Aorta (tissue), 5 donors: ENCODE measurements around the gene ZCCHC9. TPM values are rescaled to one million over a fixed set of nuclear protein-coding genes. Genes with fewer than 3 reads are reported as not detected.
"Not testable (repeated sequence)": the region's sequence is repeated elsewhere in the genome, so short reads cannot be mapped to it uniquely, and the experiment has no call there.

ENCODE experiments used
- ATAC-seq: fragments of 200-7000 bp; cut with Tn5 transposase; one replicate; pipeline ENCODE4 v1.9.1; 2022; ENCODE audit warnings: moderate library complexity; ENCODE audit not compliant: low FRiP score
- DNase-seq, 2 donors: peaks; one replicate each; pipeline ENCODE4 v3.0.0-alpha.2; 2020
- H3K27ac ChIP-seq, 2 donors: one replicate each; pipeline ENCODE4 v1.5.1; 2013; ENCODE audit warnings: low read length in 2 of 2, mild to moderate bottlenecking in 2 of 2, moderate library complexity in 2 of 2, control low read depth in 1 of 2, inconsistent platforms in 1 of 2, low read depth in 1 of 2
- H3K27me3 ChIP-seq, 2 donors: one replicate each; pipeline ENCODE4 v1.6.1; 2013; ENCODE audit warnings: control low read depth in 1 of 2, low read length in 1 of 2, mild to moderate bottlenecking in 1 of 2, moderate library complexity in 1 of 2; ENCODE audit not compliant: insufficient read depth in 2 of 2, control insufficient read depth in 1 of 2
- H3K36me3 ChIP-seq, 2 donors: one replicate each; pipeline ENCODE4 v1.6.1; 2013; ENCODE audit warnings: control low read depth in 1 of 2, low read length in 1 of 2, mild to moderate bottlenecking in 1 of 2; ENCODE audit not compliant: insufficient read depth in 2 of 2, control insufficient read depth in 1 of 2
- H3K4me1 ChIP-seq, 2 donors: one replicate each; pipeline ENCODE4 v1.6.1; 2013; ENCODE audit warnings: low read length in 2 of 2, control low read depth in 1 of 2, mild to moderate bottlenecking in 1 of 2, moderate library complexity in 1 of 2; ENCODE audit not compliant: insufficient read depth in 2 of 2, control insufficient read depth in 1 of 2
- H3K4me3 ChIP-seq, 2 donors: one replicate each; pipeline ENCODE4 v1.5.1; 2013; ENCODE audit warnings: low read length in 2 of 2, control low read depth in 1 of 2, mild to moderate bottlenecking in 1 of 2
- H3K9me3 ChIP-seq: one replicate; pipeline ENCODE4 v1.6.1; 2013; ENCODE audit warnings: mild to moderate bottlenecking, low read length; ENCODE audit not compliant: control insufficient read depth
- WGBS, 2 donors: extraction: QIAGEN DNeasy Blood & Tissue Kit; methylation state at CpG; one replicate each; pipeline ENCODE4 v1.1.7; 2013; 5-methylcytosine and 5-hydroxymethylcytosine counted together
- intact Hi-C, 2 donors: fragments of 100-400 bp; cut with DNase I; formaldehyde crosslinking; loops; one replicate each; pipeline versions ENCODE4 v1.14.2 to v1.15.0; 2022
- polyA plus RNA-seq, 2 donors: library from polyadenylated mRNA; stranded (reverse); fragments of 200-250 nt; gene quantifications; one replicate each; pipeline ENCODE4 v1.2.3, GENCODE V29; 2013
- total RNA-seq, 2 donors: library from RNA; stranded (reverse); fragmentation: NEBNext Ultra II Directional; extraction: Animal tissue kit (Norgen Biotek cat#: 25700); gene quantifications; one replicate each; pipeline ENCODE4 v1.2.1, GENCODE V29; 2021
- donor health status: healthy with polysubstance abuse.
- donor health status: Bipolar disorder and iron deficiency.
- donor health status: DM: no; HTN: no; CAD: no.
- donor health status: DM: no; HTN: no; CAD: no.
- donor health status: DM: yes; HTN: yes; CAD: no.

ZCCHC9 gene
- total and polyA plus RNA-seq, 4 donors: 21.7 to 43.3 (median 27.0) TPM

GRCh38 chr5:81336556-81336955 lies 35.2 kb downstream of the ZCCHC9 start:
- Histone ChIP-seq H3K27ac (no peak overlapping the region), H3K27me3 (no peaks in the 10 kb centered on the region), H3K9me3 (no peaks in the 10 kb centered on the region), H3K4me1 (no peaks in the 10 kb centered on the region), H3K4me3 (no peak overlapping the region), H3K36me3 (no peaks in the 10 kb centered on the region)
- no peak for DNase-seq
- intact Hi-C loops: no loop called here
- no peak for ATAC-seq
- WGBS, 2 donors: 25 to 43% methylated on average over 1 of the region's 1 CpG

GRCh38 chr5:81337803-81338202 lies 36.4 kb downstream of the ZCCHC9 start:
- DNase-seq (no peak), ATAC-seq (no peak)
- Histone ChIP-seq H3K4me1 (no peaks in the 10 kb centered on the region), H3K4me3 (no peak overlapping the region), H3K27me3 (no peaks in the 10 kb centered on the region), H3K36me3 (no peaks in the 10 kb centered on the region), H3K27ac (no peak overlapping the region), H3K9me3 (no peaks in the 10 kb centered on the region)
- intact Hi-C loops: no loop called here
- WGBS, 2 donors: 75 to 81% methylated on average over 2 of the region's 2 CpGs

GRCh38 chr5:81338213-81338612 lies 36.8 kb downstream of the ZCCHC9 start:
- 59 to 62% methylated on average over 3 of the region's 3 CpGs for WGBS, 2 donors
- H3K36me3 ChIP-seq, DNase-seq, intact Hi-C loops, H3K9me3 ChIP-seq, H3K27ac ChIP-seq, H3K4me1 ChIP-seq, H3K4me3 ChIP-seq, ATAC-seq, H3K27me3 ChIP-seq: not testable (repeated sequence)

GRCh38 chr5:81344736-81345135 lies 43.3 kb downstream of the ZCCHC9 start:
- Histone ChIP-seq H3K4me1 (no peaks in the 10 kb centered on the region), H3K4me3 (no peak overlapping the region), H3K9me3 (no peaks in the 10 kb centered on the region), H3K27ac (no peak overlapping the region), H3K27me3 (no peaks in the 10 kb centered on the region), H3K36me3 (no peaks in the 10 kb centered on the region)
- no peak for ATAC-seq
- 89 to 92% methylated on average over 13 of the region's 13 CpGs for WGBS, 2 donors
- no peak for DNase-seq
- intact Hi-C loops: no loop called here

- ATAC-seq (no peak), DNase-seq (no peak)
- no peaks in the 10 kb centered on the region for H3K27me3 ChIP-seq
- 85 to 88% methylated on average over 5 of the region's 5 CpGs for WGBS, 2 donors
- H3K36me3 ChIP-seq: no peaks in the 10 kb centered on the region
- H3K4me1 ChIP-seq: no peaks in the 10 kb centered on the region
- H3K4me3 ChIP-seq: no peak overlapping the region
- H3K9me3 ChIP-seq: no peaks in the 10 kb centered on the region
- H3K27ac ChIP-seq: no peak overlapping the region
- intact Hi-C loops: no loop called here
Measured at GRCh38 chr5:81345411-81346003, 44.1 kb downstream of the ZCCHC9 start.

GRCh38 chr5:81349161-81349560 lies 47.8 kb downstream of the ZCCHC9 start:
- DNase-seq: no peak
- 58 to 64% methylated on average over 4 of the region's 4 CpGs for WGBS, 2 donors

GRCh38 chr5:81350507-81350906 lies 49.1 kb downstream of the ZCCHC9 start:
- H3K4me3 ChIP-seq: no peak overlapping the region
- DNase-seq: no peak
- no peaks in the 10 kb centered on the region for H3K27me3 ChIP-seq
- no peaks in the 10 kb centered on the region for H3K36me3 ChIP-seq
- H3K9me3 ChIP-seq: no peaks in the 10 kb centered on the region
- no peak overlapping the region for H3K27ac ChIP-seq
- intact Hi-C loops: no loop called here
- no peak for ATAC-seq
- H3K4me1 ChIP-seq: no peaks in the 10 kb centered on the region

More at GRCh38 chr5:81349161-81349560, 47.8 kb downstream of the ZCCHC9 start:
- Histone ChIP-seq H3K27me3 (no peaks in the 10 kb centered on the region), H3K9me3 (no peaks in the 10 kb centered on the region), H3K4me1 (no peaks in the 10 kb centered on the region), H3K27ac (no peak overlapping the region), H3K36me3 (no peaks in the 10 kb centered on the region), H3K4me3 (no peak overlapping the region)
- intact Hi-C loops: no loop called here
- ATAC-seq: no peak

GRCh38 chr5:81353189-81353588 lies 51.8 kb downstream of the ZCCHC9 start:
- H3K4me3 ChIP-seq: no peak overlapping the region
- H3K27me3 ChIP-seq: no peaks in the 10 kb centered on the region
- WGBS, 2 donors: 50 to 51% methylated on average over 5 of the region's 5 CpGs
- H3K27ac ChIP-seq: no peak overlapping the region
- no peak for DNase-seq
- ATAC-seq: no peak
- H3K36me3 ChIP-seq: no peaks in the 10 kb centered on the region
- H3K9me3 ChIP-seq: no peaks in the 10 kb centered on the region
- intact Hi-C loops: no loop called here
- no peaks in the 10 kb centered on the region for H3K4me1 ChIP-seq

- Histone ChIP-seq H3K36me3 (no peaks in the 10 kb centered on the region), H3K9me3 (no peaks in the 10 kb centered on the region), H3K4me1 (no peaks in the 10 kb centered on the region), H3K4me3 (no peak overlapping the region), H3K27ac (no peak overlapping the region), H3K27me3 (no peaks in the 10 kb centered on the region)
- intact Hi-C loops: no loop called here
- 66 to 71% methylated on average over 2 of the region's 2 CpGs for WGBS, 2 donors
- ATAC-seq: no peak
- DNase-seq: no peak
Measured at GRCh38 chr5:81354093-81354492, 52.7 kb downstream of the ZCCHC9 start.
